ENCODE results near the gene KRTAP13-1. TPM values are rescaled to one million over a fixed set of nuclear protein-coding genes. Genes with fewer than 3 reads are reported as not detected.

KRTAP13-1 gene
- polyA plus RNA-seq, 3 donors, result not detected

Other genes starting within 250 kb of the KRTAP13-1 start
- not detected for gene CLDN17, start 229.2 kb upstream of the KRTAP13-1 start, polyA plus RNA-seq (ENCODE audit: insufficient read length in 3 of 3)
- 10 to 100 TPM; 68.9 to 77.4 (median 75.7) TPM for gene CLDN8, start 179.9 kb upstream of the KRTAP13-1 start, polyA plus RNA-seq (ENCODE audit: insufficient read length in 3 of 3)
- gene KRTAP24-1, start 113.1 kb upstream of the KRTAP13-1 start, polyA plus RNA-seq (ENCODE audit: insufficient read length in 3 of 3), result not detected
- gene KRTAP25-1, start 106.5 kb upstream of the KRTAP13-1 start, polyA plus RNA-seq (ENCODE audit: insufficient read length in 3 of 3), result not detected
- not detected for gene KRTAP26-1, start 75.7 kb upstream of the KRTAP13-1 start, polyA plus RNA-seq (ENCODE audit: insufficient read length in 3 of 3)
- not detected for gene KRTAP27-1, start 58.3 kb upstream of the KRTAP13-1 start, polyA plus RNA-seq (ENCODE audit: insufficient read length in 3 of 3)
- gene KRTAP23-1, start 47.4 kb upstream of the KRTAP13-1 start, polyA plus RNA-seq (ENCODE audit: insufficient read length in 3 of 3), result not detected
- not detected for gene KRTAP13-2, start 23.8 kb upstream of the KRTAP13-1 start, polyA plus RNA-seq (ENCODE audit: insufficient read length in 3 of 3)
- not detected for gene KRTAP13-3, start 29.9 kb downstream of the KRTAP13-1 start, polyA plus RNA-seq (ENCODE audit: insufficient read length in 3 of 3)
- gene KRTAP13-4, start 34.2 kb downstream of the KRTAP13-1 start, polyA plus RNA-seq (ENCODE audit: insufficient read length in 3 of 3), result not detected
- gene KRTAP15-1, start 44.2 kb downstream of the KRTAP13-1 start, polyA plus RNA-seq (ENCODE audit: insufficient read length in 3 of 3), result not detected
- gene KRTAP19-1, start 84.3 kb downstream of the KRTAP13-1 start, polyA plus RNA-seq (ENCODE audit: insufficient read length in 3 of 3), result not detected
- not detected for gene KRTAP19-2, start 91.4 kb downstream of the KRTAP13-1 start, polyA plus RNA-seq (ENCODE audit: insufficient read length in 3 of 3)
- gene KRTAP19-3, start 96.0 kb downstream of the KRTAP13-1 start, polyA plus RNA-seq (ENCODE audit: insufficient read length in 3 of 3), result not detected
- gene KRTAP19-4, start 101.1 kb downstream of the KRTAP13-1 start, polyA plus RNA-seq (ENCODE audit: insufficient read length in 3 of 3), result not detected
- not detected for gene KRTAP19-5, start 106.1 kb downstream of the KRTAP13-1 start, polyA plus RNA-seq (ENCODE audit: insufficient read length in 3 of 3)
- not detected for gene KRTAP19-6, start 145.8 kb downstream of the KRTAP13-1 start, polyA plus RNA-seq (ENCODE audit: insufficient read length in 3 of 3)
- not detected for gene KRTAP19-7, start 165.3 kb downstream of the KRTAP13-1 start, polyA plus RNA-seq (ENCODE audit: insufficient read length in 3 of 3)
- gene KRTAP22-2, start 194.4 kb downstream of the KRTAP13-1 start, polyA plus RNA-seq (ENCODE audit: insufficient read length in 3 of 3), result not detected
- not detected for gene KRTAP6-3, start 196.4 kb downstream of the KRTAP13-1 start, polyA plus RNA-seq (ENCODE audit: insufficient read length in 3 of 3)
- not detected for gene KRTAP6-2, start 202.9 kb downstream of the KRTAP13-1 start, polyA plus RNA-seq (ENCODE audit: insufficient read length in 3 of 3)
- gene KRTAP22-1, start 205.1 kb downstream of the KRTAP13-1 start, polyA plus RNA-seq (ENCODE audit: insufficient read length in 3 of 3), result not detected
- not detected for gene KRTAP6-1, start 217.9 kb downstream of the KRTAP13-1 start, polyA plus RNA-seq (ENCODE audit: insufficient read length in 3 of 3)
- gene KRTAP20-1, start 220.4 kb downstream of the KRTAP13-1 start, polyA plus RNA-seq (ENCODE audit: insufficient read length in 3 of 3), result not detected
- not detected for gene KRTAP20-4, start 224.6 kb downstream of the KRTAP13-1 start, polyA plus RNA-seq (ENCODE audit: insufficient read length in 3 of 3)
- not detected for gene KRTAP20-2, start 239.2 kb downstream of the KRTAP13-1 start, polyA plus RNA-seq (ENCODE audit: insufficient read length in 3 of 3)
- gene KRTAP20-3, start 246.8 kb downstream of the KRTAP13-1 start, polyA plus RNA-seq (ENCODE audit: insufficient read length in 3 of 3), result not detected